Epidermal melanocyte (primary cell): Measurements from ENCODE around the gene FHIT.

Experiments used
- DNase-seq: peaks from one replicate; pipeline ENCODE4 v3.0.0; 2011; ENCODE audit warnings: low spot score; ENCODE audit not compliant: insufficient read length

Gene FHIT

GRCh38 chr3:59862686-59863085, 1388.6 kb downstream of the FHIT start:
- DNase-seq: no peak

GRCh38 chr3:59857589-59858346, 1393.5 kb downstream of the FHIT start:
- peak; percentile 41 for DNase-seq

GRCh38 chr3:59856934-59857460, 1394.3 kb downstream of the FHIT start:
- DNase-seq: no peak

- DNase-seq: no peak
These were observed 1397.1 kb downstream of the FHIT start for GRCh38 chr3:59854061-59854709.

- no peak for DNase-seq
These were observed 1400.8 kb downstream of the FHIT start for GRCh38 chr3:59850417-59850816.

- DNase-seq: no peak
These were observed 1405.9 kb downstream of the FHIT start for GRCh38 chr3:59845386-59845785.

GRCh38 chr3:59843821-59844220, 1407.4 kb downstream of the FHIT start:
- DNase-seq: no peak

GRCh38 chr3:59839810-59840515, 1411.3 kb downstream of the FHIT start:
- DNase-seq: no peak

GRCh38 chr3:59839283-59839682, 1412.0 kb downstream of the FHIT start:
- DNase-seq: no peak

- no peak for DNase-seq
These were observed 1414.7 kb downstream of the FHIT start for GRCh38 chr3:59836531-59836930.

GRCh38 chr3:59832702-59833101, 1418.5 kb downstream of the FHIT start:
- no peak for DNase-seq

GRCh38 chr3:59832241-59832640, 1419.0 kb downstream of the FHIT start:
- no peak for DNase-seq

- no peak for DNase-seq
These were observed 1419.9 kb downstream of the FHIT start for GRCh38 chr3:59831394-59831793.

GRCh38 chr3:59829527-59829926, 1421.7 kb downstream of the FHIT start:
- no peak for DNase-seq

GRCh38 chr3:59824876-59825275, 1426.4 kb downstream of the FHIT start:
- no peak for DNase-seq

GRCh38 chr3:59821274-59821673, 1430.0 kb downstream of the FHIT start:
- no peak for DNase-seq

GRCh38 chr3:59820352-59820934, 1430.8 kb downstream of the FHIT start:
- DNase-seq: no peak

- no peak for DNase-seq
These were observed 1432.3 kb downstream of the FHIT start for GRCh38 chr3:59818919-59819300.

GRCh38 chr3:59818033-59818918, 1433.0 kb downstream of the FHIT start:
- peak; percentile 31 for DNase-seq

GRCh38 chr3:59817511-59817910, 1433.7 kb downstream of the FHIT start:
- DNase-seq: no peak

GRCh38 chr3:59816312-59816711, 1434.9 kb downstream of the FHIT start:
- DNase-seq: no peak
